HCT116 (cell line): ENCODE measurements around the gene SCFD1.

ENCODE experiments used
- CEBPB ChIP-seq: IDR thresholded peaks from 2 replicates; pipeline ENCODE4 v1.6.1; 2012; ENCODE audit warnings: low read depth
- EZH2 ChIP-seq: fragments of 200-600 bp; sonication (generic); IDR thresholded peaks from 2 replicates; pipeline ENCODE4 v1.6.1; 2017; ENCODE audit warnings: antibody characterized with exemption, mixed run types
- EZH2phosphoT487 ChIP-seq: fragments of 200-600 bp; IDR thresholded peaks from 2 replicates; pipeline ENCODE4 v1.6.1; 2018; ENCODE audit warnings: antibody characterized with exemption, borderline replicate concordance
- POLR2A ChIP-seq: IDR thresholded peaks from 2 replicates; pipeline ENCODE4 v1.7.0; 2011; ENCODE audit warnings: borderline replicate concordance; ENCODE audit not compliant: insufficient read depth, insufficient read length; ENCODE audit errors: extremely low read depth
- POLR2AphosphoS5 ChIP-seq: IDR thresholded peaks from 2 replicates; pipeline ENCODE4 v1.6.1; 2011; ENCODE audit warnings: mild to moderate bottlenecking, low read depth, low read length, moderate library complexity
- RAD21 ChIP-seq: IDR thresholded peaks from 2 replicates; pipeline ENCODE4 v1.6.1; 2012; ENCODE audit warnings: low read depth, mild to moderate bottlenecking
- SIN3A ChIP-seq: IDR thresholded peaks from 2 replicates; pipeline ENCODE4 v1.6.1; 2012; ENCODE audit warnings: low read depth
- TF ChIP-seq, protein P1 (sequence below), 3 experiments: fragments of 200-600 bp in 1 of 3; sonication (generic) in 1 of 3; IDR thresholded peaks in 2 of 3; conservative IDR thresholded peaks in 1 of 3; 2 replicates each; pipeline ENCODE4 v1.5.1; 2012 to 2017; ENCODE audit warnings: low read depth in 2 of 3, low read length in 2 of 3, antibody characterized with exemption in 1 of 3, borderline replicate concordance in 1 of 3, control low read depth in 1 of 3, mild to moderate bottlenecking in 1 of 3, mixed read lengths in 1 of 3, mixed run types in 1 of 3, moderate library complexity in 1 of 3; ENCODE audit not compliant: insufficient read depth in 1 of 3
- TF ChIP-seq, protein P2 (sequence below): IDR thresholded peaks from 2 replicates; pipeline ENCODE4 v1.6.1; 2012
- TF ChIP-seq, protein P3 (sequence below): IDR thresholded peaks from 2 replicates; pipeline ENCODE4 v1.6.1; 2011; ENCODE audit warnings: mild to moderate bottlenecking, low read length, moderate library complexity; ENCODE audit not compliant: insufficient replicate concordance; ENCODE audit errors: extremely low read depth
- TF ChIP-seq, protein P4 (sequence below): IDR thresholded peaks from 2 replicates; pipeline ENCODE4 v1.6.1; 2012; ENCODE audit warnings: low read depth
- TF ChIP-seq, protein P5 (sequence below): IDR thresholded peaks from 2 replicates; pipeline ENCODE4 v1.6.1; 2012

DNA sequence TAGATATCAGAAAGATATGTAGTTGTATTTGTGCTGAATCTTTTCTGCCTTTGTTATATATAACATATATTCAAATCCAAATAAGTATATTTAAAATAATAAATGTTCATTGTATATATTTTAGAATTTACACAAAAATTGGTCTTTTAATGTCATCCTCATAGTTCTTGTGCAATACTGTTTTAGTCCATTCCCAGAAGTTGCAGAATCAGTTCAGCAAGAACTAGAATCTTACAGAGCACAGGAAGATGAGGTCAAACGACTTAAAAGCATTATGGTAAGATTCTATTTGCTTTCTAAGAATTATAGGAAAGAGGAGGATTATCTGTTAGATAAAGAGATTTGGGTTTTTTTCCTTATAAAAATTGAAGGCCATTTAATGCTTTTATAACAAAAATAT, 51.0 kb downstream of the SCFD1 start:
- TF ChIP-seq, protein P1, sequence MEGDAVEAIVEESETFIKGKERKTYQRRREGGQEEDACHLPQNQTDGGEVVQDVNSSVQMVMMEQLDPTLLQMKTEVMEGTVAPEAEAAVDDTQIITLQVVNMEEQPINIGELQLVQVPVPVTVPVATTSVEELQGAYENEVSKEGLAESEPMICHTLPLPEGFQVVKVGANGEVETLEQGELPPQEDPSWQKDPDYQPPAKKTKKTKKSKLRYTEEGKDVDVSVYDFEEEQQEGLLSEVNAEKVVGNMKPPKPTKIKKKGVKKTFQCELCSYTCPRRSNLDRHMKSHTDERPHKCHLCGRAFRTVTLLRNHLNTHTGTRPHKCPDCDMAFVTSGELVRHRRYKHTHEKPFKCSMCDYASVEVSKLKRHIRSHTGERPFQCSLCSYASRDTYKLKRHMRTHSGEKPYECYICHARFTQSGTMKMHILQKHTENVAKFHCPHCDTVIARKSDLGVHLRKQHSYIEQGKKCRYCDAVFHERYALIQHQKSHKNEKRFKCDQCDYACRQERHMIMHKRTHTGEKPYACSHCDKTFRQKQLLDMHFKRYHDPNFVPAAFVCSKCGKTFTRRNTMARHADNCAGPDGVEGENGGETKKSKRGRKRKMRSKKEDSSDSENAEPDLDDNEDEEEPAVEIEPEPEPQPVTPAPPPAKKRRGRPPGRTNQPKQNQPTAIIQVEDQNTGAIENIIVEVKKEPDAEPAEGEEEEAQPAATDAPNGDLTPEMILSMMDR (IDR thresholded peaks at IDR 0.05 in 2 of 3, conservative IDR thresholded peaks at IDR 0.05 in 1 of 3; ENCODE audit: borderline replicate concordance in 1 of 3, insufficient read depth in 1 of 3, low read depth in 2 of 3, low read length in 2 of 3), result no peak
- TF ChIP-seq, protein P2, sequence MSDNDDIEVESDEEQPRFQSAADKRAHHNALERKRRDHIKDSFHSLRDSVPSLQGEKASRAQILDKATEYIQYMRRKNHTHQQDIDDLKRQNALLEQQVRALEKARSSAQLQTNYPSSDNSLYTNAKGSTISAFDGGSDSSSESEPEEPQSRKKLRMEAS, result no peak
- TF ChIP-seq POLR2A, result no peak
- no peak for TF ChIP-seq RAD21
- TF ChIP-seq EZH2, result no peak
- TF ChIP-seq EZH2phosphoT487, result no peak
- TF ChIP-seq CEBPB, result no peak
- TF ChIP-seq, protein P3, sequence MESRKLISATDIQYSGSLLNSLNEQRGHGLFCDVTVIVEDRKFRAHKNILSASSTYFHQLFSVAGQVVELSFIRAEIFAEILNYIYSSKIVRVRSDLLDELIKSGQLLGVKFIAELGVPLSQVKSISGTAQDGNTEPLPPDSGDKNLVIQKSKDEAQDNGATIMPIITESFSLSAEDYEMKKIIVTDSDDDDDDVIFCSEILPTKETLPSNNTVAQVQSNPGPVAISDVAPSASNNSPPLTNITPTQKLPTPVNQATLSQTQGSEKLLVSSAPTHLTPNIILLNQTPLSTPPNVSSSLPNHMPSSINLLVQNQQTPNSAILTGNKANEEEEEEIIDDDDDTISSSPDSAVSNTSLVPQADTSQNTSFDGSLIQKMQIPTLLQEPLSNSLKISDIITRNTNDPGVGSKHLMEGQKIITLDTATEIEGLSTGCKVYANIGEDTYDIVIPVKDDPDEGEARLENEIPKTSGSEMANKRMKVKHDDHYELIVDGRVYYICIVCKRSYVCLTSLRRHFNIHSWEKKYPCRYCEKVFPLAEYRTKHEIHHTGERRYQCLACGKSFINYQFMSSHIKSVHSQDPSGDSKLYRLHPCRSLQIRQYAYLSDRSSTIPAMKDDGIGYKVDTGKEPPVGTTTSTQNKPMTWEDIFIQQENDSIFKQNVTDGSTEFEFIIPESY, result no peak
- no peak for TF ChIP-seq SIN3A
- TF ChIP-seq, protein P4, sequence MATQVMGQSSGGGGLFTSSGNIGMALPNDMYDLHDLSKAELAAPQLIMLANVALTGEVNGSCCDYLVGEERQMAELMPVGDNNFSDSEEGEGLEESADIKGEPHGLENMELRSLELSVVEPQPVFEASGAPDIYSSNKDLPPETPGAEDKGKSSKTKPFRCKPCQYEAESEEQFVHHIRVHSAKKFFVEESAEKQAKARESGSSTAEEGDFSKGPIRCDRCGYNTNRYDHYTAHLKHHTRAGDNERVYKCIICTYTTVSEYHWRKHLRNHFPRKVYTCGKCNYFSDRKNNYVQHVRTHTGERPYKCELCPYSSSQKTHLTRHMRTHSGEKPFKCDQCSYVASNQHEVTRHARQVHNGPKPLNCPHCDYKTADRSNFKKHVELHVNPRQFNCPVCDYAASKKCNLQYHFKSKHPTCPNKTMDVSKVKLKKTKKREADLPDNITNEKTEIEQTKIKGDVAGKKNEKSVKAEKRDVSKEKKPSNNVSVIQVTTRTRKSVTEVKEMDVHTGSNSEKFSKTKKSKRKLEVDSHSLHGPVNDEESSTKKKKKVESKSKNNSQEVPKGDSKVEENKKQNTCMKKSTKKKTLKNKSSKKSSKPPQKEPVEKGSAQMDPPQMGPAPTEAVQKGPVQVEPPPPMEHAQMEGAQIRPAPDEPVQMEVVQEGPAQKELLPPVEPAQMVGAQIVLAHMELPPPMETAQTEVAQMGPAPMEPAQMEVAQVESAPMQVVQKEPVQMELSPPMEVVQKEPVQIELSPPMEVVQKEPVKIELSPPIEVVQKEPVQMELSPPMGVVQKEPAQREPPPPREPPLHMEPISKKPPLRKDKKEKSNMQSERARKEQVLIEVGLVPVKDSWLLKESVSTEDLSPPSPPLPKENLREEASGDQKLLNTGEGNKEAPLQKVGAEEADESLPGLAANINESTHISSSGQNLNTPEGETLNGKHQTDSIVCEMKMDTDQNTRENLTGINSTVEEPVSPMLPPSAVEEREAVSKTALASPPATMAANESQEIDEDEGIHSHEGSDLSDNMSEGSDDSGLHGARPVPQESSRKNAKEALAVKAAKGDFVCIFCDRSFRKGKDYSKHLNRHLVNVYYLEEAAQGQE, result no peak
- TF ChIP-seq, protein P5, sequence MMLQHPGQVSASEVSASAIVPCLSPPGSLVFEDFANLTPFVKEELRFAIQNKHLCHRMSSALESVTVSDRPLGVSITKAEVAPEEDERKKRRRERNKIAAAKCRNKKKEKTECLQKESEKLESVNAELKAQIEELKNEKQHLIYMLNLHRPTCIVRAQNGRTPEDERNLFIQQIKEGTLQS, result no peak
- TF ChIP-seq POLR2AphosphoS5, result no peak
